Stimulated activated CD4-positive, alpha-beta T cell treated with anti-CD3 and anti-CD28 coated beads, Interleukin-1b, Interleukin-23, amount 100 ng/mL, for 24 hours (primary cell): Measurements from ENCODE around the gene DNM2.
"Not testable (repeated sequence)": the region's sequence is repeated elsewhere in the genome, so short reads cannot be mapped to it uniquely, and the experiment has no call there.

Source experiments
- DNase-seq, 4 experiments: peaks; one replicate each; pipeline ENCODE4 v3.0.0-alpha.2; 2020; ENCODE audit warnings: low read depth in 4 of 4, low spot score in 1 of 4

Gene DNM2

DNA sequence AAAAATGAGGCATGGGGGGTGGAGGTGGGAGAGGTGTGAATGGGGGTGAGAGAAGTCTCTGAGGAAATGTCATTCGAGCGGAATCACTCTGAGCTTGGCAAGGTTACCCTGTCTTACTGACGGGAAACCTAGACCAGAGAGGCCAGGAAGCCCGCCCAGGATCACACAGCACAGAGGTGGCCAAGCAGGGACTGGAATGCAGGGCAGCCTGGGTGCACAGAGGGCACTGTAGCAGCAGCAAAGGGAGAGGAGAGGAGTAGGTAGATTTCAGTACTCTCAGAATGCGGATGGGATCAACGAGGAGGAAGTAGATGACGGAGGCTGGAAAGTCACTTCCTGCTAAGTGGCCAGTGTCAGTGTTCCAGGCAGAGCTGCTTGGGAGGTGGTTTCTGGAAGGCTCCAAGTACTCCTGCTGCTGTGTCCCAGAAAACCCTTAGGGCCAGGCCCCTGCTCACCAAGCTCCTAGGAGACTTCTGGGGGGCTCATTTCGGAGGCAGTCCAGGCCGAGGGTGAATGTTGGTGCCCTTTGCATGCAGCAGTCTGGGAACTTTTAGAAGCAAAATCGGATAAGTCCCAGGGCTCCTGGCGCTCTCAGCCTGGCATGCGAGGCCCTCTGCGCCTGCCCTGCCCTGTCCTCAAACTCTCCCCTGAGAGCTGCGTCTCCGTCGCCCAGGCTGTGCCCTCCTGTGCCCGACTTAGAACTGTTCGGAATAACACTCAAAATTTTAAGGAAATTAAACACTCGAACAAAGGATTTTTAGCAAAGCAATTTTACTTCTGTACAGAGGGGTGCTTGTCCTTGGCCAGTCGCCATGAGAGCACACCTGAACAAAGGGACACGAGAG is 33.5 kb downstream of the DNM2 start:
- no peak for DNase-seq

GRCh38 chr19:10752237-10752912 is 34.5 kb downstream of the DNM2 start:
- DNase-seq, result no peak

- DNase-seq, result no peak
These were observed 35.2 kb downstream of the DNM2 start for GRCh38 chr19:10752913-10753704.

DNA sequence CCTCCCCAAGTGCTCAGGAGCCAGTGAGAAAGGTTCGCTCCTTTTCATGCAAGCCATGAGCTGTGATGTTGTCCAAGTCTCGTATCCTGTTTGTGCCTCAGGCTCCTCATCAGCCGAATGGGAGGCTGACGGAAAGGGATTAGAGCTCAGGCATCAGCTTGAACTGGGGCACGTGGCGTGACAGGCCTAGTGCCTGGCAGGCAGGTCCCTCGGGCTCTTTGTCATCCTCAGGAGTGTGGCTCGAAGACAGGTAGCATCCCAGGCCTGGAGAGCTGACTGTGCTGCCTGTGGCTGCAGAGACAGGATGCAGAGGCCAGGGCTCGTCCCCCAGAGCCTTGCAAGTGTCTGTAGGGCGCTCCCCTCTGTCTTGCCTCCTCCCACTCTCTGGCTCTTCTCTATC is 38.5 kb downstream of the DNM2 start:
- DNase-seq, result no peak

GRCh38 chr19:10756791-10757190 is 38.9 kb downstream of the DNM2 start:
- no peak for DNase-seq

GRCh38 chr19:10758050-10758449 is 40.2 kb downstream of the DNM2 start:
- not testable (repeated sequence) for DNase-seq

DNA sequence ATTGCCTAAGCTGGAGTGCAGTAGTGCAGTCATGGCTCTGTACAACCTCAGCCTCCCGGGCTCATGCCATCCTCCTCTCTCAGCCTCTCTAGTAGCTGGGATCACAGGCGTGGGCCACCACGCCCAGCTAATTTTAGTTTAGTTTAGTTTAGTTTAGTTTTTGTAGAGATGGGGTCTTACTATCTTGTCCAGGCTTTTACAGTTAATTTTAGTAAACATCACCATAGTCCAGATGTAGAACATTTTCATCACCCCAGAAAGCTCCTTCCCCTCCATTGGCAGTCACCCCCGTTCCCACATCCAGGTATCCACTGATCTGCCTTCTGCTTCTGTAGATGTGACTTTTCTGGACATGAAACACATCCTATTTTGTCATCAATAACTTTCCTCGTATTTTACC is 41.1 kb downstream of the DNM2 start:
- no peak for DNase-seq

GRCh38 chr19:10760273-10760944 is 42.5 kb downstream of the DNM2 start:
- DNase-seq, result peak in 1 of 4 experiments; percentile 19

GRCh38 chr19:10761443-10762250 is 43.8 kb downstream of the DNM2 start:
- no peak for DNase-seq

DNA sequence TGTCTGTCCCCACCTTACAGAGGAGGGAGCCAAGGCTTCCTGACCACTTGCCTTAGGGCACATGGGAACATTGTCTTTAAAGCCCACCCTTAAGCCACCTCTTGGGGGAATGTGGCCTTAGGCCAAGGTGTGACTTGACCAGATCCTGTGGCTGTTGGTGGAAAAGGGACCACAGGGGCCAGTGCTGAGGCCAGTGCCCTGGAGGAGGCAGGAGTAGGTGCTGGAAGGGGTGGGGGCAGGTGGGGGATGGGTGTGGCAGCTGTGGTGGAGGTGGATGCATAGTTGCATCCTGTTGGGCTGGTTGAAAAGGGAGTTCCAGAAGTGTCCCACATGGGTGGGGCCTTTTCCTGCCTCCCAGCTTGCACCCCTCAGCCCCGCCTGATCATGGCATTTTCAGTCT is 44.8 kb downstream of the DNM2 start:
- DNase-seq, result no peak

DNA sequence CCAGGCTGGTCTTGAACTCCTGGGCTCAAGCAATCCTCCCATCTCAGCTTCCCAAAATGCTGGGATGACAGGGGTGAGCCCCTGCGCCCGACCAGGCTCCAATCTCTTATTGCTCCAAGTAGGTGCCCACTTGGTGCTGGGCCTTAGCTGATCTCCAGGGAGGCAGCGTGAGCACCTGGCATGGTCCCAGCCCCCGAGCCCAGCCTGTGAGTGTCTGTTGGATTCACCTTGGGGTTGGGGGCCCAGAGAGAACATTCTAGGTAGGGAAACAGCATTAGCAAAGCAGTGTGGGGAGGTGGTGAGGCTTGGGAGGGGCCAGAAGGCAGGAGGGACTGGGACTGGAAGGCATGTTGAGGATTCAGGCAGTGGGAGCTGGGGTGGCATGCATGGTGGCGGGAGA is 45.5 kb downstream of the DNM2 start:
- DNase-seq, result no peak

DNA sequence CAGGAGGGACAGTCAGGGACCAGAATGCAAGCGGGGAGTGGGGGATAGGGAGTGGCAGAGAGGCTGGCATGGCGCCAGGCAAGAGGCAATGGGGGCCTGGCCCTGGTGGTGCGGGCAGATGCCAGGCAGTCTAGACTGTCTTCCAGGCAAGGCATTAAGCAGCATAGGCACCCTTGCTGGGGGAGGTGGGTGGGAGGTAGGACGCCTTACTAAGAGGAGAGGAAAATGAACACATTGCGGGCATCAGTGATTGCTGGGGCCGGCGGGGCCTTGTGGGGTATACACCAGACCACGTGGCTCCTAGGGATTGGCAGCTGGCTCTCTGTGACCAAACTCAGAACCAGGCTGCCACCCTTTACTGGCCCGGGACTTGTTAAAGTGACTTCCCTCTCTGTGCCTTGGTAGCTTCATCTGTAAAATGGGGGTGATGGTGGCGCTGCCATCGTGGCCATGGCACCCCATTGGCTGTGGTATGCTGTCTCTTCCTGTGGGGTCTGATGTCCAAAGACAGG is 46.0 kb downstream of the DNM2 start:
- no peak for DNase-seq

DNA sequence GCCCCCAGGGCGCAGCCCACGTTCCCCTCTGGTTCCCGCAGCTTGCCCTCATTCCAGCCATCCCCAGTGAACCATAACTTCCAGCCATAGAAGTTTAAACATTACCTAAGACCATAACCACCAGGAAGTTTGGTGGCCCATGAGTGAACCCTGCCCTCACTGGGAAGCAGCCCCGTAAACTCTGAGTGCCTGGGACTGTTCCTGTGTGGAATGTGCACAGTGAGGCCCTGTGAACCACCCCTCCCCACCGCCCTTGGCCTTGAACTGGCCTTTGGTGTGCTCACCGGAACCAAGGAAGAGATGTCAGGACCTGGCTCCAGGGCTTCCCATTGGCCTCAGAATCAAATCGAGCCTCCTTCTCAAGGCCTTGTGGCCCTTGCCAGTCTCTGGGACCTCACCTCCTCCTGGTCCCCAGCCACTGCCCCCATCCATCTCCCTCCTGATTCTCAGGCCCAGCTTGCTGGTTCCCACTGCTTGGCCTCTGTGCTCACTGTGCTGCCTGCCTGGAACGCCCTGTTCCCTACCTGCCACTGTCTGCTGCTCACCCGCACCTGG is 46.5 kb downstream of the DNM2 start:
- no peak for DNase-seq

DNA sequence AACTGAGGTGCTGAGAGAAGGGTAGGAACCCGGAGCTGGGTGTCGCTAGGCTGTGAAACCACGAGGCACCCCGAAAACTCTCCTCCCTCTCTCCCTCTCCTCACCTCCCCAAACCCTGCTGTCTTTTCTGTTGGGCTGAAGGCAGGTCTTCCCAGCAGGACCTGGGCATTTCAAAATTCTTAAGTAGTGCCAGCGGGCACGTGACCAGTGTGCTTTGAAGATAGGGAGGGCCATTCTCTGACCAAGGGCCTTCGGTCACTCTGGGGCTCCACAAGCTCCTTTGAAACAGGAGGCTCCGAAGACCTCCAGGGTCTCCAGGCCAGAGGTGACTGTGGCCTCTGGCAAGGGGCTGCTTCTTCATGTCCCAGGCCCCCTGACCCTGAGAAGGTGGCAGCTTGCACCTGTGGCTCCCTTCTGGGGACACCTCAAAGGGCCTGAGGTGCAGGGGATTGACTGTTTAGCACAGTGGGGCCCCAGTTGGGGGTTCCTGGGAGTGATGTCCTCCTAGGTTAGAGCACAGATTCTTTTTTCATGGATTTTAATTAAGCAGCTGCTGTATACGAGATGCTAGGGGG is 48.3 kb downstream of the DNM2 start:
- DNase-seq, result no peak

- DNase-seq, result no peak
These were observed 48.9 kb downstream of the DNM2 start for GRCh38 chr19:10766671-10767201.

- no peak for DNase-seq
These were observed 49.8 kb downstream of the DNM2 start for GRCh38 chr19:10767726-10768125.

DNA sequence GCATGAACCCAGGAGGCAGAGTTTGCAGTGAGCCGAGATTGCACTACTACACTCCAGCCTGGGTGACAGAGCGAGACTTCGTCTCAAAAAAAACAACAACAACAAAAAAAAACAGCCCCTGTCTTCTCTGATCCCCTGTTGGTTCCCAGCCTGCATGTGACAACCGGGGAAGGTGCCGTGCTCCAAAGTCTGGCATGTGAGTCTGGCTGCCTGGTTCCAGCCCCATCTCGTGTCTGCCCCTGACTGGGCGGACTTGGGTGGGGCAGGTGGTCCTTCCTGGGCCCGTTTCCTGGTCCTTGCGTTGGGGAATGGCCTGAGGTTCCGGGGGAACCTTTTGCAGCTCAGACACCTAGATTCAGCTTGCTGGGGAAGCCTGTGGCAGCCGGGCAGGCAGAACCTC is 50.5 kb downstream of the DNM2 start:
- no peak for DNase-seq

DNA sequence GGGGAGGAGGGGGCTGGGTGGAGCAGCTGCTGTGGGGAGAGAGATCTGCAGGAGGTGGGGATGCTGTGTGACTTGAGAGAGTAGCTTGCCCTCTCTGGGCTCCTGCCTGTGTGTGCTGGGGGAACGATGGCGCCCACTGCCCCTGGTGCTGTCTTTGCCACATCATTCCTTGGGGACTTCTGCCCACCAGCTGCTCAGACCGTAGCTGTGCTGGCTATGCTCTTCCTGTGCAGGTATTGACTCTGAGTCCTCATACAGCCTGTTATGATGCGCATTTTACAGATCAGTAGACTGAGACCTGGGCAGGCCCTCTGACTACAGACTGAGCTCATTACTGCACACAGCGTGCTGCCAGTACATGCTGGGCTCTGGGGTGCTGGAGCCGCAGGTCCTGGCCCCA is 51.1 kb downstream of the DNM2 start:
- no peak for DNase-seq
